GM21360 (cell line): ENCODE data around the gene DNAAF6.

Experiments
- ATAC-seq: cut with Tn5 transposase; IDR thresholded peaks from one replicate; pipeline ENCODE4 v1.9.1; 2021; ENCODE audit warnings: mild to moderate bottlenecking, moderate library complexity; ENCODE audit not compliant: unreplicated experiment

The DNAAF6 gene

GRCh38 chrX:107290019-107290418 is 83.6 kb downstream of the DNAAF6 start:
- ATAC-seq, result no peak

GRCh38 chrX:107293056-107293455 is 86.6 kb downstream of the DNAAF6 start:
- no peak for ATAC-seq
